H1 (cell line): ENCODE measurements around the gene DYSF. TPM values are rescaled to one million over a fixed set of nuclear protein-coding genes. Genes with fewer than 3 reads are reported as not detected.
A peak's percentile ranks its signal among the peaks of the same experiment; 100 is the strongest.

Experiments used
- CTCF ChIA-PET: fragments of 300-600 bp; sonication (Branson Sonifier 250); formaldehyde crosslinking; loops from one replicate; lab custom pipeline; 2021; ENCODE audit not compliant: partially characterized antibody; lab: Charles Lee
- POLR2A ChIA-PET: fragments of 300-600 bp; sonication (Branson Sonifier 250); formaldehyde crosslinking; loops from one replicate; lab custom pipeline; 2021; ENCODE audit warnings: inconsistent platforms; ENCODE audit not compliant: partially characterized antibody; lab: Charles Lee
- DNase-seq, 2 experiments: peaks; one replicate each; pipeline versions ENCODE4 v3.0.0 to v3.0.0-alpha.2; 2010 to 2022; ENCODE audit warnings: low spot score in 2 of 2, low read depth in 1 of 2, mixed read lengths in 1 of 2
- FAIRE-seq: peaks from 2 replicates; lab custom pipeline; 2011; peaks lifted over from hg19 to GRCh38; lab: Jason Lieb, UNC
- H2AFZ ChIP-seq: 2 replicates; pipeline ENCODE4 v1.8.1; 2012; ENCODE audit warnings: low read length, inconsistent platforms
- H2AK5ac ChIP-seq: 2 replicates; pipeline ENCODE4 v1.6.1; 2013; ENCODE audit warnings: low read depth, low read length
- H2BK120ac ChIP-seq: replicated peaks from 2 replicates; pipeline ENCODE3; 2013; ENCODE audit warnings: low read depth, low read length, inconsistent platforms
- H2BK12ac ChIP-seq: 2 replicates; pipeline ENCODE4 v1.6.1; 2013; ENCODE audit warnings: low read depth, low read length
- H2BK15ac ChIP-seq: 2 replicates; pipeline ENCODE4 v1.6.1; 2013; ENCODE audit warnings: low read length
- H2BK20ac ChIP-seq: 2 replicates; pipeline ENCODE4 v1.6.1; 2013; ENCODE audit warnings: low read length
- H2BK5ac ChIP-seq: 2 replicates; pipeline ENCODE4 v1.6.1; 2013; ENCODE audit warnings: low read depth, low read length
- H3K14ac ChIP-seq: 2 replicates; pipeline ENCODE4 v1.6.1; 2013; ENCODE audit warnings: inconsistent platforms; ENCODE audit not compliant: insufficient read length
- H3K18ac ChIP-seq: 2 replicates; pipeline ENCODE4 v1.6.1; 2013; ENCODE audit warnings: low read length; ENCODE audit errors: extremely low read depth
- H3K23ac ChIP-seq: 2 replicates; pipeline ENCODE4 v1.6.1; 2013; ENCODE audit warnings: inconsistent platforms; ENCODE audit not compliant: insufficient read length
- H3K23me2 ChIP-seq: 2 replicates; pipeline ENCODE4 v1.6.1; 2013; ENCODE audit warnings: low read depth, low read length
- H3K27ac ChIP-seq: 2 replicates; pipeline ENCODE4 v1.6.1; 2011; ENCODE audit warnings: low read depth, low read length, inconsistent platforms
- H3K27me3 ChIP-seq, 4 experiments: replicated peaks in 1 of 4; 1 replicate in 1 of 4; 2 replicates in 3 of 4; pipeline versions ENCODE4 v1.6.1 to v1.8.1; 2011 to 2013; ENCODE audit warnings: low read length in 3 of 4, mild to moderate bottlenecking in 3 of 4, inconsistent platforms in 2 of 4, mixed read lengths in 2 of 4, moderate library complexity in 1 of 4; ENCODE audit not compliant: control insufficient read depth in 3 of 4, insufficient read depth in 3 of 4; ENCODE audit errors: extremely low read depth in 1 of 4
- H3K36me3 ChIP-seq, 4 experiments: 2 replicates each; pipeline versions ENCODE4 v1.6.1 to v1.8.1; 2011 to 2013; ENCODE audit warnings: mild to moderate bottlenecking in 4 of 4, low read length in 3 of 4, moderate library complexity in 2 of 4, control low read depth in 1 of 4, inconsistent platforms in 1 of 4; ENCODE audit not compliant: insufficient read depth in 4 of 4, control insufficient read depth in 2 of 4
- H3K4ac ChIP-seq: replicated peaks from 2 replicates; pipeline ENCODE3; 2013; ENCODE audit warnings: low read length, low read depth, mixed read lengths, inconsistent platforms; ENCODE audit not compliant: insufficient read length
- H3K4me1 ChIP-seq, 4 experiments: replicated peaks in 1 of 4; 1 replicate in 1 of 4; 2 replicates in 3 of 4; pipeline versions ENCODE4 v1.6.1 to v1.8.1; 2011 to 2013; ENCODE audit warnings: low read length in 3 of 4, inconsistent platforms in 2 of 4, mixed read lengths in 1 of 4; ENCODE audit not compliant: insufficient read depth in 4 of 4, control insufficient read depth in 3 of 4
- H3K4me2 ChIP-seq, 2 experiments: 2 replicates each; pipeline versions ENCODE4 v1.6.1 to v1.8.1; 2011 to 2013; ENCODE audit warnings: low read depth in 2 of 2, low read length in 2 of 2, control low read depth in 1 of 2, inconsistent platforms in 1 of 2, mild to moderate bottlenecking in 1 of 2; ENCODE audit not compliant: insufficient read depth in 1 of 2
- H3K4me3 ChIP-seq, 4 experiments: fragments of 200-600, 300-600 bp in 1 of 4; sonication (generic), shearing (Covaris generic), sonication (Bioruptor Twin) in 1 of 4; 2 replicates each; pipeline versions ENCODE4 v1.5.1 to v1.8.1; 2011 to 2016; ENCODE audit warnings: low read length in 4 of 4, low read depth in 3 of 4, control low read depth in 2 of 4, inconsistent platforms in 2 of 4, mild to moderate bottlenecking in 2 of 4, mixed read lengths in 1 of 4, moderate library complexity in 1 of 4; ENCODE audit not compliant: insufficient read depth in 2 of 4; ENCODE audit errors: extremely low read depth in 1 of 4
- H3K56ac ChIP-seq: replicated peaks from 2 replicates; pipeline ENCODE3; 2013; ENCODE audit warnings: low read depth, mild to moderate bottlenecking, mixed read lengths, low read length, inconsistent platforms; ENCODE audit not compliant: insufficient read length
- H3K79me1 ChIP-seq: 2 replicates; pipeline ENCODE4 v1.6.1; 2013; ENCODE audit warnings: low read depth, low read length, control low read depth
- H3K79me2 ChIP-seq, 2 experiments: 2 replicates each; pipeline versions ENCODE4 v1.6.1 to v1.8.1; 2012 to 2013; ENCODE audit warnings: low read length in 2 of 2, mild to moderate bottlenecking in 2 of 2, inconsistent platforms in 1 of 2; ENCODE audit not compliant: insufficient read depth in 2 of 2, control insufficient read depth in 1 of 2
- H3K9ac ChIP-seq, 4 experiments: replicated peaks in 1 of 4; 1 replicate in 1 of 4; 2 replicates in 3 of 4; pipeline versions ENCODE4 v1.6.1 to v1.8.1; 2011 to 2013; ENCODE audit warnings: low read depth in 3 of 4, low read length in 3 of 4, control low read depth in 2 of 4, mild to moderate bottlenecking in 2 of 4, moderate library complexity in 2 of 4, inconsistent platforms in 1 of 4; ENCODE audit errors: extremely low read depth in 1 of 4
- H3K9me3 ChIP-seq, 2 experiments: 2 replicates each; pipeline versions ENCODE4 v1.6.1 to v1.8.1; 2012 to 2013; ENCODE audit warnings: mild to moderate bottlenecking in 2 of 2, moderate library complexity in 2 of 2, control low read depth in 1 of 2, inconsistent platforms in 1 of 2, low read depth in 1 of 2, low read length in 1 of 2, mixed read lengths in 1 of 2; ENCODE audit not compliant: insufficient read depth in 2 of 2
- H4K20me1 ChIP-seq, 2 experiments: replicated peaks in 1 of 2; 2 replicates each; pipeline versions ENCODE3 to v1.8.1; 2011 to 2013; ENCODE audit warnings: inconsistent platforms in 2 of 2, low read length in 2 of 2, mild to moderate bottlenecking in 1 of 2; ENCODE audit not compliant: insufficient read depth in 2 of 2, control insufficient read depth in 1 of 2
- H4K5ac ChIP-seq: 2 replicates; pipeline ENCODE4 v1.6.1; 2013; ENCODE audit warnings: low read length, low read depth, mixed read lengths, inconsistent platforms; ENCODE audit not compliant: insufficient read length
- H4K8ac ChIP-seq: 2 replicates; pipeline ENCODE4 v1.8.0; 2013; ENCODE audit warnings: mild to moderate bottlenecking, moderate library complexity, low read length, inconsistent platforms; ENCODE audit not compliant: insufficient read depth; ENCODE audit errors: extremely low read depth
- H4K91ac ChIP-seq: replicated peaks from 2 replicates; pipeline ENCODE3; 2013; ENCODE audit warnings: low read length, mixed read lengths, inconsistent platforms; ENCODE audit not compliant: insufficient read length
- CHD2 ChIP-seq: IDR thresholded peaks from 2 replicates; pipeline ENCODE4 v1.6.1; 2012; ENCODE audit warnings: low read length, improper control_type of control experiment
- E2F6 ChIP-seq: IDR thresholded peaks from 2 replicates; pipeline ENCODE4 v1.6.1; 2012; ENCODE audit warnings: inconsistent platforms
- HDAC2 ChIP-seq, 2 experiments: fragments of 300-600 bp in 1 of 2; sonication (generic) in 1 of 2; IDR thresholded peaks; 2 replicates each; pipeline ENCODE4 v1.6.1; 2011 to 2012; ENCODE audit warnings: low read depth in 2 of 2, low read length in 2 of 2, mild to moderate bottlenecking in 2 of 2, moderate library complexity in 2 of 2, borderline replicate concordance in 1 of 2, inconsistent platforms in 1 of 2
- JUN ChIP-seq: IDR thresholded peaks from 2 replicates; pipeline ENCODE4 v1.6.1; 2011; ENCODE audit warnings: low read depth, mild to moderate bottlenecking, improper control_type of control experiment, low read length
- RNF2 ChIP-seq: fragments of 200-900, 300-1000 bp; sonication (generic); IDR thresholded peaks from 2 replicates; pipeline ENCODE4 v1.7.1; 2016; ENCODE audit warnings: borderline replicate concordance, low read depth, mild to moderate bottlenecking, antibody characterized with exemption, low read length; ENCODE audit not compliant: poor library complexity, severe bottlenecking; ENCODE audit errors: missing control alignments
- SIX5 ChIP-seq: IDR thresholded peaks from 2 replicates; pipeline ENCODE4 v1.6.1; 2011; ENCODE audit warnings: mild to moderate bottlenecking, low read depth, low read length
- TAF1 ChIP-seq: IDR thresholded peaks from 2 replicates; pipeline ENCODE4 v1.6.1; 2011; ENCODE audit warnings: mild to moderate bottlenecking, low read depth, low read length
- TCF12 ChIP-seq: IDR thresholded peaks from 2 replicates; pipeline ENCODE4 v1.6.1; 2011; ENCODE audit warnings: low read depth, mild to moderate bottlenecking, low read length
- WGBS, 2 experiments: shearing (Covaris generic) in 1 of 2; methylation state at CpG; one replicate each; pipeline versions ENCODE4 v1.1.6 to v1.1.7; 2013 to 2015; ENCODE audit warnings: low lambda C conversion rate in 2 of 2, mixed read lengths in 2 of 2, inconsistent platforms in 1 of 2, low coverage in 1 of 2, missing lambda C conversion rate in 1 of 2; ENCODE audit not compliant: insufficient replicate concordance in 2 of 2, insufficient coverage in 1 of 2, insufficient read length in 1 of 2; ENCODE audit errors: extremely low coverage in 1 of 2, missing lambda C conversion rate in 1 of 2; 5-methylcytosine and 5-hydroxymethylcytosine counted together
- polyA plus RNA-seq, 7 experiments: library from polyadenylated mRNA; depleted of rRNA in 3 of 7; stranded (reverse) in 5 of 7; unstranded in 2 of 7; fragments of >200 nt in 5 of 7; fragments of 200-250 nt in 2 of 7; gene quantifications; 1 replicate in 5 of 7; 2 replicates in 1 of 7; 4 replicates in 1 of 7; pipeline versions ENCODE4 v1.2.1 to v1.2.3, GENCODE V29; 2011 to 2013; ENCODE audit warnings: missing spikeins in 2 of 7, mixed read lengths in 2 of 7
- total RNA-seq: library from RNA; stranded (reverse); fragmentation: NEBNext Ultra II Directional; extraction: Animal tissue kit (Norgen Biotek cat#: 25700); gene quantifications from 2 replicates; pipeline ENCODE4 v1.2.1, GENCODE V29; 2021

The DYSF gene
- total and polyA plus RNA-seq, 2 of the 8 experiments (the other 6 are each of a cell fraction or from before 2014, with no cell fraction given), result 5.8 to 7.1 TPM

- Histone ChIP-seq H2BK20ac (no peak overlapping the region), H2AK5ac (no peak overlapping the region), H2BK5ac (no peak overlapping the region), H3K4me1 (peaks cover 0 to 7% (median 3%) of the 10 kb centered on the region in 4 experiments; a peak in 3 of 7 replicates), H3K14ac (no peak overlapping the region), H3K79me2 (no peaks in the 10 kb centered on the region), H3K56ac (no peak overlapping the region), H3K4ac (no peak overlapping the region), H3K23ac (no peak overlapping the region), H3K23me2 (no peaks in the 10 kb centered on the region), H3K9me3 (no peaks in the 10 kb centered on the region), H3K79me1 (no peaks in the 10 kb centered on the region), H2BK15ac (peak overlapping the region; percentile 92; the same call in 1 of the 2 replicates), H2AFZ (no peak overlapping the region), H4K5ac (no peak overlapping the region), H3K4me3 (no peak overlapping the region), H3K36me3 (no peaks in the 10 kb centered on the region), H4K20me1 (no peaks in the 10 kb centered on the region), H3K18ac (no peak overlapping the region), H3K4me2 (no peak overlapping the region), H4K91ac (no peak overlapping the region), H2BK120ac (no peak overlapping the region), H3K27ac (no peak overlapping the region), H4K8ac (no peak overlapping the region), H3K9ac (no peak overlapping the region), H3K27me3 (no peaks in the 10 kb centered on the region), H2BK12ac (no peak overlapping the region)
- TF ChIP-seq CHD2 (no peak), HDAC2 (IDR thresholded peaks at IDR 0.05; ENCODE audit: borderline replicate concordance in 1 of 2, low read depth in 2 of 2, low read length in 2 of 2) (no peak), SIX5 (no peak), JUN (no peak), RNF2 (no peak), E2F6 (no peak), TAF1 (no peak), TCF12 (no peak)
- FAIRE-seq (no peak), DNase-seq (no peak)
- POLR2A ChIA-PET, result no interaction called here
- CTCF ChIA-PET, result interaction anchor here (0.7 to 2.2 kb wide), 7 partner anchors 9 to 212 kb away, joined by 3 to 13 read pairs (median 3); no protein-coding TSS in a partner anchor
- WGBS, 2 experiments, result 95% methylated on average over 3 of the region's 3 CpGs; no CpG with 5 or more reads in 1 of the 2 experiments
Measured at GRCh38 chr2:71591044-71591443, 137.7 kb downstream of the DYSF start.
